SK-N-SH (cell line): ENCODE data around the gene CXorf38.

Experiments
- CTCF ChIP-seq: fragments of 200-600 bp; sonication (generic); IDR thresholded peaks from 2 replicates; pipeline ENCODE4 v1.6.1; 2017; ENCODE audit warnings: antibody characterized with exemption, mild to moderate bottlenecking, moderate library complexity
- EP300 ChIP-seq, 2 experiments: IDR thresholded peaks; 2 replicates each; pipeline versions ENCODE4 v1.4.0 to v1.6.1; 2012; ENCODE audit warnings: borderline replicate concordance in 1 of 2, low read depth in 1 of 2, low read length in 1 of 2
- FOXM1 ChIP-seq: IDR thresholded peaks from 2 replicates; pipeline ENCODE4 v1.4.0; 2012; ENCODE audit warnings: low read depth, mild to moderate bottlenecking
- JUND ChIP-seq: IDR thresholded peaks from 2 replicates; pipeline ENCODE4 v1.4.0; 2012
- MXI1 ChIP-seq: IDR thresholded peaks from 2 replicates; pipeline ENCODE4 v1.6.1; 2012; ENCODE audit warnings: mild to moderate bottlenecking, low read depth, low read length, improper control_type of control experiment
- POLR2AphosphoS5 ChIP-seq: IDR thresholded peaks from 2 replicates; pipeline ENCODE4 v1.6.1; 2012; ENCODE audit warnings: low read depth, low read length
- TAF1 ChIP-seq: IDR thresholded peaks from 2 replicates; pipeline ENCODE4 v1.6.1; 2012; ENCODE audit warnings: low read depth, mild to moderate bottlenecking, low read length, moderate library complexity, borderline replicate concordance
- USF2 ChIP-seq: fragments of 150-350 bp; IDR thresholded peaks from 2 replicates; pipeline ENCODE4 v1.6.1; 2017; ENCODE audit warnings: antibody characterized with exemption, low read length, low read depth, borderline replicate concordance
- YY1 ChIP-seq: IDR thresholded peaks from 2 replicates; pipeline ENCODE4 v1.4.0; 2012; ENCODE audit warnings: low read depth, mild to moderate bottlenecking
- TF ChIP-seq, protein P1 (sequence below): IDR thresholded peaks from 2 replicates; pipeline ENCODE4 v1.4.0; 2012; ENCODE audit warnings: low read depth
- TF ChIP-seq, protein P2 (sequence below): fragments of 150-350 bp; IDR thresholded peaks from 2 replicates; pipeline ENCODE4 v1.6.1; 2016; ENCODE audit warnings: mild to moderate bottlenecking, low read depth, low read length

- TF ChIP-seq TAF1 (no peak), CTCF (no peak), POLR2AphosphoS5 (no peak), EP300 (IDR thresholded peaks at IDR 0.05; ENCODE audit: borderline replicate concordance in 1 of 2, low read depth in 1 of 2, low read length in 1 of 2) (no peak), USF2 (no peak), FOXM1 (no peak), JUND (no peak), YY1 (no peak), MXI1 (no peak)
- TF ChIP-seq, protein P1, sequence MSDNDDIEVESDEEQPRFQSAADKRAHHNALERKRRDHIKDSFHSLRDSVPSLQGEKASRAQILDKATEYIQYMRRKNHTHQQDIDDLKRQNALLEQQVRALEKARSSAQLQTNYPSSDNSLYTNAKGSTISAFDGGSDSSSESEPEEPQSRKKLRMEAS, result no peak
- TF ChIP-seq, protein P2, sequence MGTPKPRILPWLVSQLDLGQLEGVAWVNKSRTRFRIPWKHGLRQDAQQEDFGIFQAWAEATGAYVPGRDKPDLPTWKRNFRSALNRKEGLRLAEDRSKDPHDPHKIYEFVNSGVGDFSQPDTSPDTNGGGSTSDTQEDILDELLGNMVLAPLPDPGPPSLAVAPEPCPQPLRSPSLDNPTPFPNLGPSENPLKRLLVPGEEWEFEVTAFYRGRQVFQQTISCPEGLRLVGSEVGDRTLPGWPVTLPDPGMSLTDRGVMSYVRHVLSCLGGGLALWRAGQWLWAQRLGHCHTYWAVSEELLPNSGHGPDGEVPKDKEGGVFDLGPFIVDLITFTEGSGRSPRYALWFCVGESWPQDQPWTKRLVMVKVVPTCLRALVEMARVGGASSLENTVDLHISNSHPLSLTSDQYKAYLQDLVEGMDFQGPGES, result no peak
Observed at GRCh38 chrX:40653535-40653934, 6.2 kb upstream of the CXorf38 start.
